ENCODE data around the gene PAN3.

The PAN3 gene

DNA sequence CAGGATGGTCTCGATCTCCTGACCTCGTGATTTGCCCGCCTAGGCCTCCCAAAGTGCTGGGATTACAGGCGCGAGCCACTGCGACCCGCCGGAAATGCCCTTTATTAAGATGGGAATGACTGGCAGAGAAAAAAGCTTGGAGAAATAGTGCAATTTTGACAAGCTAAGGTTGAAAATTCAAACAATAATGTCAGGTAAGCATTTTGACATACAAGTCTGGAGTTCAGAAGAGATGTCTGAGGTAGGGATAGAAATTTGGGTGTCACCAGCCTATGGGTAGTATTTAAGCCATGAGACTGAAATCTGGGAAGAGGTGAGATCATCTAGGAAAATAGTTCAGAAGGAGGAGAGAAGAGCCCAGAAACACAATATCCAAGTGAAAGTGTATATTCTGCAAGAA, 17.1 kb upstream of the PAN3 start:
- no peak for ATAC-seq
- TF ChIP-seq ZC3H10 (CRISPR knock-in tag; IDR thresholded peaks at IDR 0.05) (no peak), TOX (CRISPR knock-in tag; IDR thresholded peaks at IDR 0.05; ENCODE audit: borderline replicate concordance) (no peak), ARNTL (CRISPR knock-in tag; IDR thresholded peaks at IDR 0.05; ENCODE audit: borderline replicate concordance, low read depth) (no peak)
- TF ChIP-seq, protein P1, sequence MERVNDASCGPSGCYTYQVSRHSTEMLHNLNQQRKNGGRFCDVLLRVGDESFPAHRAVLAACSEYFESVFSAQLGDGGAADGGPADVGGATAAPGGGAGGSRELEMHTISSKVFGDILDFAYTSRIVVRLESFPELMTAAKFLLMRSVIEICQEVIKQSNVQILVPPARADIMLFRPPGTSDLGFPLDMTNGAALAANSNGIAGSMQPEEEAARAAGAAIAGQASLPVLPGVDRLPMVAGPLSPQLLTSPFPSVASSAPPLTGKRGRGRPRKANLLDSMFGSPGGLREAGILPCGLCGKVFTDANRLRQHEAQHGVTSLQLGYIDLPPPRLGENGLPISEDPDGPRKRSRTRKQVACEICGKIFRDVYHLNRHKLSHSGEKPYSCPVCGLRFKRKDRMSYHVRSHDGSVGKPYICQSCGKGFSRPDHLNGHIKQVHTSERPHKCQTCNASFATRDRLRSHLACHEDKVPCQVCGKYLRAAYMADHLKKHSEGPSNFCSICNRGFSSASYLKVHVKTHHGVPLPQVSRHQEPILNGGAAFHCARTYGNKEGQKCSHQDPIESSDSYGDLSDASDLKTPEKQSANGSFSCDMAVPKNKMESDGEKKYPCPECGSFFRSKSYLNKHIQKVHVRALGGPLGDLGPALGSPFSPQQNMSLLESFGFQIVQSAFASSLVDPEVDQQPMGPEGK (CRISPR knock-in tag; IDR thresholded peaks at IDR 0.05; ENCODE audit: borderline replicate concordance) = no peak

DNA sequence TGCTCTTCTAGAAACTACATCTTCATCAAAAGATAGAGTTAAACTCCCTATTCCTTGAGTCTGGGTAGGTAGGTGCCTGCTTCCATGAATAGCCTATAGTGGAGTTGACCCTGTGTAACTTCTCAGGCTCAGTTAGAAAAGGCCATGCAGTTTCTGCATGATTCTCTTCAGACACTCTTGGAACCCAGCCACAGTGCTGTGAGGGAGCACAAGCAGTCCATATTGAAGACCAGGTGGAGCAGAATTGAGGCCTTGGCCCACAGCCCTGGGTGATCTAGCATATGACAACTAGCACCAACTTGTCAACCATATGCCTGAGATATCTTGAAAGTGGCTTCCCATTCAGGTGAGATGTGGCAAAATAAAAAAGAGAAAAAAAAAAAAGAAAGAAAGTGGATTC, 10.3 kb upstream of the PAN3 start:
- no peak for ATAC-seq
- TF ChIP-seq, protein P2, sequence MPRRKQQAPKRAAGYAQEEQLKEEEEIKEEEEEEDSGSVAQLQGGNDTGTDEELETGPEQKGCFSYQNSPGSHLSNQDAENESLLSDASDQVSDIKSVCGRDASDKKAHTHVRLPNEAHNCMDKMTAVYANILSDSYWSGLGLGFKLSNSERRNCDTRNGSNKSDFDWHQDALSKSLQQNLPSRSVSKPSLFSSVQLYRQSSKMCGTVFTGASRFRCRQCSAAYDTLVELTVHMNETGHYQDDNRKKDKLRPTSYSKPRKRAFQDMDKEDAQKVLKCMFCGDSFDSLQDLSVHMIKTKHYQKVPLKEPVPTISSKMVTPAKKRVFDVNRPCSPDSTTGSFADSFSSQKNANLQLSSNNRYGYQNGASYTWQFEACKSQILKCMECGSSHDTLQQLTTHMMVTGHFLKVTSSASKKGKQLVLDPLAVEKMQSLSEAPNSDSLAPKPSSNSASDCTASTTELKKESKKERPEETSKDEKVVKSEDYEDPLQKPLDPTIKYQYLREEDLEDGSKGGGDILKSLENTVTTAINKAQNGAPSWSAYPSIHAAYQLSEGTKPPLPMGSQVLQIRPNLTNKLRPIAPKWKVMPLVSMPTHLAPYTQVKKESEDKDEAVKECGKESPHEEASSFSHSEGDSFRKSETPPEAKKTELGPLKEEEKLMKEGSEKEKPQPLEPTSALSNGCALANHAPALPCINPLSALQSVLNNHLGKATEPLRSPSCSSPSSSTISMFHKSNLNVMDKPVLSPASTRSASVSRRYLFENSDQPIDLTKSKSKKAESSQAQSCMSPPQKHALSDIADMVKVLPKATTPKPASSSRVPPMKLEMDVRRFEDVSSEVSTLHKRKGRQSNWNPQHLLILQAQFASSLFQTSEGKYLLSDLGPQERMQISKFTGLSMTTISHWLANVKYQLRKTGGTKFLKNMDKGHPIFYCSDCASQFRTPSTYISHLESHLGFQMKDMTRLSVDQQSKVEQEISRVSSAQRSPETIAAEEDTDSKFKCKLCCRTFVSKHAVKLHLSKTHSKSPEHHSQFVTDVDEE (CRISPR knock-in tag; IDR thresholded peaks at IDR 0.05) = no peak
- TF ChIP-seq SNAI2 (CRISPR knock-in tag; IDR thresholded peaks at IDR 0.05) (no peak), ZFP30 (CRISPR knock-in tag; IDR thresholded peaks at IDR 0.05) (no peak), ZFP3 (CRISPR knock-in tag; IDR thresholded peaks at IDR 0.05) (no peak), ZNF8 (CRISPR knock-in tag; IDR thresholded peaks at IDR 0.05) (no peak), ESRRG (CRISPR knock-in tag; IDR thresholded peaks at IDR 0.05) (no peak), OSR1 (CRISPR knock-in tag; IDR thresholded peaks at IDR 0.05) (no peak), RARB (CRISPR knock-in tag; IDR thresholded peaks at IDR 0.05) (no peak), GLIS3 (CRISPR knock-in tag; IDR thresholded peaks at IDR 0.05) (no peak), CSDC2 (CRISPR knock-in tag; IDR thresholded peaks at IDR 0.05) (no peak), BACH2 (CRISPR knock-in tag; IDR thresholded peaks at IDR 0.05; ENCODE audit: borderline replicate concordance) (no peak), ISL1 (CRISPR knock-in tag; IDR thresholded peaks at IDR 0.05) (no peak), TCF4 (CRISPR knock-in tag; IDR thresholded peaks at IDR 0.05; ENCODE audit: borderline replicate concordance) (no peak), PPARA (CRISPR knock-in tag; IDR thresholded peaks at IDR 0.05; ENCODE audit: borderline replicate concordance) (no peak), ZNF70 (CRISPR knock-in tag; IDR thresholded peaks at IDR 0.05) (no peak), TOX (CRISPR knock-in tag; IDR thresholded peaks at IDR 0.05; ENCODE audit: borderline replicate concordance) (no peak)
- TF ChIP-seq, protein P3, sequence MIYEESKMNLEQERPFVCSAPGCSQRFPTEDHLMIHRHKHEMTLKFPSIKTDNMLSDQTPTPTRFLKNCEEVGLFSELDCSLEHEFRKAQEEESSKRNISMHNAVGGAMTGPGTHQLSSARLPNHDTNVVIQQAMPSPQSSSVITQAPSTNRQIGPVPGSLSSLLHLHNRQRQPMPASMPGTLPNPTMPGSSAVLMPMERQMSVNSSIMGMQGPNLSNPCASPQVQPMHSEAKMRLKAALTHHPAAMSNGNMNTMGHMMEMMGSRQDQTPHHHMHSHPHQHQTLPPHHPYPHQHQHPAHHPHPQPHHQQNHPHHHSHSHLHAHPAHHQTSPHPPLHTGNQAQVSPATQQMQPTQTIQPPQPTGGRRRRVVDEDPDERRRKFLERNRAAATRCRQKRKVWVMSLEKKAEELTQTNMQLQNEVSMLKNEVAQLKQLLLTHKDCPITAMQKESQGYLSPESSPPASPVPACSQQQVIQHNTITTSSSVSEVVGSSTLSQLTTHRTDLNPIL (CRISPR knock-in tag; IDR thresholded peaks at IDR 0.05; ENCODE audit: low read depth) = no peak
- TF ChIP-seq, protein P1 (CRISPR knock-in tag; IDR thresholded peaks at IDR 0.05; ENCODE audit: borderline replicate concordance) = no peak
- TF ChIP-seq, protein P4, sequence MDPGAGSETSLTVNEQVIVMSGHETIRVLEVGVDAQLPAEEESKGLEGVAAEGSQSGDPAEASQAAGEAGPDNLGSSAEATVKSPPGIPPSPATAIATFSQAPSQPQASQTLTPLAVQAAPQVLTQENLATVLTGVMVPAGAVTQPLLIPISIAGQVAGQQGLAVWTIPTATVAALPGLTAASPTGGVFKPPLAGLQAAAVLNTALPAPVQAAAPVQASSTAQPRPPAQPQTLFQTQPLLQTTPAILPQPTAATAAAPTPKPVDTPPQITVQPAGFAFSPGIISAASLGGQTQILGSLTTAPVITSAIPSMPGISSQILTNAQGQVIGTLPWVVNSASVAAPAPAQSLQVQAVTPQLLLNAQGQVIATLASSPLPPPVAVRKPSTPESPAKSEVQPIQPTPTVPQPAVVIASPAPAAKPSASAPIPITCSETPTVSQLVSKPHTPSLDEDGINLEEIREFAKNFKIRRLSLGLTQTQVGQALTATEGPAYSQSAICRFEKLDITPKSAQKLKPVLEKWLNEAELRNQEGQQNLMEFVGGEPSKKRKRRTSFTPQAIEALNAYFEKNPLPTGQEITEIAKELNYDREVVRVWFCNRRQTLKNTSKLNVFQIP (CRISPR knock-in tag; IDR thresholded peaks at IDR 0.05; ENCODE audit: borderline replicate concordance, low read depth) = no peak

DNA sequence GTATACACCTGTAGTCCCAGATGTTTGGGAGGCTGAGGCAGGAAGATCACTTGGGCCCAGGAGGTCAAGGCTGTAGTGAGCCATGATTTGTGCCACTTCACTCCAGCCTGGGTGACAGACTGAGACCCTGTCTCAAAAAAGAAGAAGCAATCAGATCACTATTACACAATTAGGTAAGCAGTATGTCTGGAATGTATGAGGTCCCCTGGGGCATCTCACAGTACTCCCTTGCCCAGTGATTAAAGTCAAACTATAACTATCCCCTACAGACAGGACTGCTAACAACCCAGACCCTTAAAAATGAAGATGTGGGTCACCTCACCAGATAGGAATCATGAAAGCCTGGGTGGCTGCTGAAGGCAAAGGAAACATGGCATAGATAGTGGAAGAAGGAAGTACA, 9.4 kb upstream of the PAN3 start:
- ATAC-seq = no peak

More for the DNA sequence above, 9.4 kb upstream of the PAN3 start:
- TF ChIP-seq ZNF8 (CRISPR knock-in tag; IDR thresholded peaks at IDR 0.05) = no peak
- no peak for TF ChIP-seq ZFP3 (CRISPR knock-in tag; IDR thresholded peaks at IDR 0.05)
- no peak for TF ChIP-seq ESRRG (CRISPR knock-in tag; IDR thresholded peaks at IDR 0.05)
- no peak for TF ChIP-seq OSR1 (CRISPR knock-in tag; IDR thresholded peaks at IDR 0.05)
- no peak for TF ChIP-seq TCF4 (CRISPR knock-in tag; IDR thresholded peaks at IDR 0.05; ENCODE audit: borderline replicate concordance)
- TF ChIP-seq, protein P3 (CRISPR knock-in tag; IDR thresholded peaks at IDR 0.05; ENCODE audit: low read depth) = no peak
- no peak for TF ChIP-seq TOX (CRISPR knock-in tag; IDR thresholded peaks at IDR 0.05; ENCODE audit: borderline replicate concordance)
- TF ChIP-seq CSDC2 (CRISPR knock-in tag; IDR thresholded peaks at IDR 0.05) = no peak
- TF ChIP-seq SNAI2 (CRISPR knock-in tag; IDR thresholded peaks at IDR 0.05) = no peak
- TF ChIP-seq, protein P5, sequence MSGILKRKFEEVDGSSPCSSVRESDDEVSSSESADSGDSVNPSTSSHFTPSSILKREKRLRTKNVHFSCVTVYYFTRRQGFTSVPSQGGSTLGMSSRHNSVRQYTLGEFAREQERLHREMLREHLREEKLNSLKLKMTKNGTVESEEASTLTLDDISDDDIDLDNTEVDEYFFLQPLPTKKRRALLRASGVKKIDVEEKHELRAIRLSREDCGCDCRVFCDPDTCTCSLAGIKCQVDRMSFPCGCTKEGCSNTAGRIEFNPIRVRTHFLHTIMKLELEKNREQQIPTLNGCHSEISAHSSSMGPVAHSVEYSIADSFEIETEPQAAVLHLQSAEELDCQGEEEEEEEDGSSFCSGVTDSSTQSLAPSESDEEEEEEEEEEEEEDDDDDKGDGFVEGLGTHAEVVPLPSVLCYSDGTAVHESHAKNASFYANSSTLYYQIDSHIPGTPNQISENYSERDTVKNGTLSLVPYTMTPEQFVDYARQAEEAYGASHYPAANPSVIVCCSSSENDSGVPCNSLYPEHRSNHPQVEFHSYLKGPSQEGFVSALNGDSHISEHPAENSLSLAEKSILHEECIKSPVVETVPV (CRISPR knock-in tag; IDR thresholded peaks at IDR 0.05) = no peak
- no peak for TF ChIP-seq GLIS3 (CRISPR knock-in tag; IDR thresholded peaks at IDR 0.05)
- no peak for TF ChIP-seq ISL1 (CRISPR knock-in tag; IDR thresholded peaks at IDR 0.05)
- no peak for TF ChIP-seq RARB (CRISPR knock-in tag; IDR thresholded peaks at IDR 0.05)
- TF ChIP-seq PPARA (CRISPR knock-in tag; IDR thresholded peaks at IDR 0.05; ENCODE audit: borderline replicate concordance) = no peak

Measured in SK-N-SH treated with all-trans-retinoic acid at 6 μM for 48 hours (cell line).